ENCODE measurements around the gene MYO1A. TPM values are rescaled to one million over a fixed set of nuclear protein-coding genes. Genes with fewer than 3 reads are reported as not detected.

MYO1A gene
- polyA plus RNA-seq, 1 donor from 2014 or later: not detected

DNA sequence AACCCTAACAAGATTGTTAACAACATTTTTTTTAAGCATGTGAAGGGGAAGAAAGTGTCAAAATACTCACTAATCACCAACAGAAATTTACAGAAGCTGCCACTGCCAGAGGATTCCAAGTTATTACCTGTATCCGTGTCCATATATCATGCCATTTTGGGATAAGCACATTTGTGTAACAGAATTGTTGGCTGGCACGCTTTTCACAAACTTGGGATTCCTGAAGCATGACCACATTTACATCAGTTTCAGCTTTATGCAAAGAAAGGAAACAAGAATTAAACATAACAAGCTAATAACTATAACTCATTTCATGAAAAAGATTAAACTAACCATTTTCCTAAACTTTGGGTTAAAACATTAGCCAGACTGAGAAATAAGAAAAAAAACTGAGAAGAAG, 22.7 kb upstream of the MYO1A start:
- no peak overlapping the region for H3K4me3 ChIP-seq (ENCODE audit: low read length)
- no peaks in the 10 kb centered on the region for H3K36me3 ChIP-seq (ENCODE audit: insufficient read depth, low read length)
- H4K20me1 ChIP-seq (ENCODE audit: insufficient read depth): no peaks in the 10 kb centered on the region
- H2AFZ ChIP-seq (ENCODE audit: low read depth, low read length): no peak overlapping the region
- no peaks in the 10 kb centered on the region for H3F3A ChIP-seq (ENCODE audit: insufficient read depth, low read length, poor library complexity, severe bottlenecking)
- H3K4me2 ChIP-seq (ENCODE audit: low read length): no peak overlapping the region
- TF ChIP-seq CTCF (IDR thresholded peaks at IDR 0.05; ENCODE audit: poor library complexity, severe bottlenecking) (no peak), RAD21 (conservative IDR thresholded peaks at IDR 0.05) (no peak), EP300 (conservative IDR thresholded peaks at IDR 0.05; ENCODE audit: poor library complexity, severe bottlenecking) (no peak), EZH2 (IDR thresholded peaks at IDR 0.05; ENCODE audit: borderline replicate concordance, insufficient read depth, low read length, poor library complexity, severe bottlenecking) (no peak), SMC3 (conservative IDR thresholded peaks at IDR 0.05; ENCODE audit: poor library complexity) (no peak), POLR2AphosphoS5 (IDR thresholded peaks at IDR 0.05) (no peak), TAF1 (IDR thresholded peaks at IDR 0.05; ENCODE audit: low read depth) (no peak), MXI1 (conservative IDR thresholded peaks at IDR 0.05; ENCODE audit: poor library complexity, severe bottlenecking) (no peak)
- TF ChIP-seq, protein P1, sequence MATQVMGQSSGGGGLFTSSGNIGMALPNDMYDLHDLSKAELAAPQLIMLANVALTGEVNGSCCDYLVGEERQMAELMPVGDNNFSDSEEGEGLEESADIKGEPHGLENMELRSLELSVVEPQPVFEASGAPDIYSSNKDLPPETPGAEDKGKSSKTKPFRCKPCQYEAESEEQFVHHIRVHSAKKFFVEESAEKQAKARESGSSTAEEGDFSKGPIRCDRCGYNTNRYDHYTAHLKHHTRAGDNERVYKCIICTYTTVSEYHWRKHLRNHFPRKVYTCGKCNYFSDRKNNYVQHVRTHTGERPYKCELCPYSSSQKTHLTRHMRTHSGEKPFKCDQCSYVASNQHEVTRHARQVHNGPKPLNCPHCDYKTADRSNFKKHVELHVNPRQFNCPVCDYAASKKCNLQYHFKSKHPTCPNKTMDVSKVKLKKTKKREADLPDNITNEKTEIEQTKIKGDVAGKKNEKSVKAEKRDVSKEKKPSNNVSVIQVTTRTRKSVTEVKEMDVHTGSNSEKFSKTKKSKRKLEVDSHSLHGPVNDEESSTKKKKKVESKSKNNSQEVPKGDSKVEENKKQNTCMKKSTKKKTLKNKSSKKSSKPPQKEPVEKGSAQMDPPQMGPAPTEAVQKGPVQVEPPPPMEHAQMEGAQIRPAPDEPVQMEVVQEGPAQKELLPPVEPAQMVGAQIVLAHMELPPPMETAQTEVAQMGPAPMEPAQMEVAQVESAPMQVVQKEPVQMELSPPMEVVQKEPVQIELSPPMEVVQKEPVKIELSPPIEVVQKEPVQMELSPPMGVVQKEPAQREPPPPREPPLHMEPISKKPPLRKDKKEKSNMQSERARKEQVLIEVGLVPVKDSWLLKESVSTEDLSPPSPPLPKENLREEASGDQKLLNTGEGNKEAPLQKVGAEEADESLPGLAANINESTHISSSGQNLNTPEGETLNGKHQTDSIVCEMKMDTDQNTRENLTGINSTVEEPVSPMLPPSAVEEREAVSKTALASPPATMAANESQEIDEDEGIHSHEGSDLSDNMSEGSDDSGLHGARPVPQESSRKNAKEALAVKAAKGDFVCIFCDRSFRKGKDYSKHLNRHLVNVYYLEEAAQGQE (IDR thresholded peaks at IDR 0.05; ENCODE audit: borderline replicate concordance): no peak
- no peak overlapping the region for H3K9ac ChIP-seq (ENCODE audit: low read length)
- H3K79me2 ChIP-seq (replicated peaks; ENCODE audit: insufficient read depth, low read length): no peaks in the 10 kb centered on the region
- no peaks in the 10 kb centered on the region for H3K9me3 ChIP-seq (ENCODE audit: low read length)
- no peaks in the 10 kb centered on the region for H3K9me2 ChIP-seq (ENCODE audit: insufficient read depth, low read length)
- no peaks in the 10 kb centered on the region for H3K27me3 ChIP-seq (ENCODE audit: insufficient read depth, low read depth, low read length)
- H3K27ac ChIP-seq (ENCODE audit: low read length): no peak overlapping the region

- Histone ChIP-seq H3F3A (ENCODE audit: insufficient read depth, low read length, poor library complexity, severe bottlenecking) (no peaks in the 10 kb centered on the region), H3K4me3 (ENCODE audit: low read length) (no peak overlapping the region), H3K36me3 (ENCODE audit: insufficient read depth, low read length) (no peaks in the 10 kb centered on the region), H3K79me2 (replicated peaks; ENCODE audit: insufficient read depth, low read length) (no peaks in the 10 kb centered on the region), H3K27me3 (ENCODE audit: insufficient read depth, low read depth, low read length) (no peaks in the 10 kb centered on the region), H3K4me2 (ENCODE audit: low read length) (no peak overlapping the region), H2AFZ (ENCODE audit: low read depth, low read length) (no peak overlapping the region), H4K20me1 (ENCODE audit: insufficient read depth) (no peaks in the 10 kb centered on the region), H3K27ac (ENCODE audit: low read length) (no peak overlapping the region), H3K9ac (ENCODE audit: low read length) (no peak overlapping the region), H3K9me3 (ENCODE audit: low read length) (no peaks in the 10 kb centered on the region), H3K9me2 (ENCODE audit: insufficient read depth, low read length) (no peaks in the 10 kb centered on the region)
- TF ChIP-seq MXI1 (conservative IDR thresholded peaks at IDR 0.05; ENCODE audit: poor library complexity, severe bottlenecking): no peak
- TF ChIP-seq TAF1 (IDR thresholded peaks at IDR 0.05; ENCODE audit: low read depth): no peak
- peak; percentile 91 for TF ChIP-seq CTCF (IDR thresholded peaks at IDR 0.05; ENCODE audit: poor library complexity, severe bottlenecking)
- TF ChIP-seq RAD21 (conservative IDR thresholded peaks at IDR 0.05): peak; percentile 92
- peak; percentile 95 for TF ChIP-seq SMC3 (conservative IDR thresholded peaks at IDR 0.05; ENCODE audit: poor library complexity)
- TF ChIP-seq EP300 (conservative IDR thresholded peaks at IDR 0.05; ENCODE audit: poor library complexity, severe bottlenecking): no peak
- no peak for TF ChIP-seq EZH2 (IDR thresholded peaks at IDR 0.05; ENCODE audit: borderline replicate concordance, insufficient read depth, low read length, poor library complexity, severe bottlenecking)
- TF ChIP-seq, protein P1 (IDR thresholded peaks at IDR 0.05; ENCODE audit: borderline replicate concordance): no peak
- TF ChIP-seq POLR2AphosphoS5 (IDR thresholded peaks at IDR 0.05): no peak
Measured at GRCh38 chr12:57069523-57069922, 19.6 kb upstream of the MYO1A start.
